Neural cell (in vitro differentiated cells): Measurements from ENCODE around the gene ADPRH. TPM values are rescaled to one million over a fixed set of nuclear protein-coding genes. Genes with fewer than 3 reads are reported as not detected.
"Not testable (repeated sequence)": the region's sequence is repeated elsewhere in the genome, so short reads cannot be mapped to it uniquely, and the experiment has no call there.

Experiments
- H2AFZ ChIP-seq: fragments of 200-600, 300-800 bp; sonication (generic), shearing (Covaris generic); 2 replicates; pipeline ENCODE4 v1.6.0; 2014; ENCODE audit warnings: low read depth, mild to moderate bottlenecking, antibody characterized with exemption, low read length, moderate library complexity
- H3F3A ChIP-seq: fragments of 200-600 bp; shearing (Covaris generic); 2 replicates; pipeline ENCODE4 v1.6.1; 2016; ENCODE audit warnings: mild to moderate bottlenecking, moderate library complexity, mixed read lengths, antibody characterized with exemption, low read length; ENCODE audit not compliant: insufficient read depth, poor library complexity, severe bottlenecking
- H3K27ac ChIP-seq: fragments of 200-600, 300-800 bp; sonication (generic), shearing (Covaris generic); 2 replicates; pipeline ENCODE4 v1.5.1; 2014; ENCODE audit warnings: mild to moderate bottlenecking, low read length, moderate library complexity
- H3K27me3 ChIP-seq: fragments of 300-800, 200-600 bp; sonication (generic), shearing (Covaris generic); 2 replicates; pipeline ENCODE4 v1.6.0; 2014; ENCODE audit warnings: mild to moderate bottlenecking, low read depth, low read length, moderate library complexity; ENCODE audit not compliant: insufficient read depth
- H3K36me3 ChIP-seq: fragments of 300-800, 200-600 bp; sonication (generic), shearing (Covaris generic); 2 replicates; pipeline ENCODE4 v1.5.1; 2014; ENCODE audit warnings: mild to moderate bottlenecking, antibody characterized with exemption, low read length, moderate library complexity; ENCODE audit not compliant: insufficient read depth
- H3K4me2 ChIP-seq: fragments of 300-800, 200-600 bp; sonication (generic), shearing (Covaris generic); 2 replicates; pipeline ENCODE4 v1.6.0; 2014; ENCODE audit warnings: mild to moderate bottlenecking, low read length
- H3K4me3 ChIP-seq: fragments of 300-800, 200-600 bp; sonication (generic), shearing (Covaris generic); 2 replicates; pipeline ENCODE4 v1.5.1; 2014; ENCODE audit warnings: mild to moderate bottlenecking, low read length, moderate library complexity
- H3K79me2 ChIP-seq: fragments of 200-600 bp; shearing (Covaris generic); replicated peaks from 2 replicates; pipeline ENCODE4 v1.6.0; 2014; ENCODE audit warnings: mild to moderate bottlenecking, low read length, moderate library complexity; ENCODE audit not compliant: insufficient read depth
- H3K9ac ChIP-seq: fragments of 300-800, 200-600 bp; sonication (generic), shearing (Covaris generic); 2 replicates; pipeline ENCODE4 v1.6.1; 2016; ENCODE audit warnings: mild to moderate bottlenecking, low read length, mixed read lengths
- H3K9me2 ChIP-seq: fragments of 200-600 bp; shearing (Covaris generic); 2 replicates; pipeline ENCODE4 v1.6.1; 2016; ENCODE audit warnings: mild to moderate bottlenecking, low read length, mixed read lengths; ENCODE audit not compliant: insufficient read depth
- H3K9me3 ChIP-seq: fragments of 200-600, 300-800 bp; sonication (generic), shearing (Covaris generic); 2 replicates; pipeline ENCODE4 v1.6.1; 2016; ENCODE audit warnings: mild to moderate bottlenecking, mixed run types, low read length, moderate library complexity, mixed read lengths
- H4K20me1 ChIP-seq: fragments of 200-600 bp; shearing (Covaris generic); 2 replicates; pipeline ENCODE4 v1.6.1; 2016; ENCODE audit warnings: mild to moderate bottlenecking, mixed run types; ENCODE audit not compliant: insufficient read depth
- CTCF ChIP-seq: fragments of 450-650 bp; IDR thresholded peaks from 2 replicates; pipeline ENCODE4 v1.5.1; 2014; ENCODE audit warnings: antibody characterized with exemption, mild to moderate bottlenecking, moderate library complexity; ENCODE audit not compliant: poor library complexity, severe bottlenecking
- EP300 ChIP-seq: fragments of 450-650 bp; conservative IDR thresholded peaks from 2 replicates; pipeline ENCODE4 v1.6.1; 2014; ENCODE audit warnings: antibody characterized with exemption, mild to moderate bottlenecking, moderate library complexity; ENCODE audit not compliant: poor library complexity, severe bottlenecking
- EZH2 ChIP-seq: fragments of 200-600, 300-800 bp; shearing (Covaris generic), sonication (generic); IDR thresholded peaks from 2 replicates; pipeline ENCODE4 v1.6.1; 2014; ENCODE audit warnings: antibody characterized with exemption, low read length, borderline replicate concordance, mild to moderate bottlenecking; ENCODE audit not compliant: insufficient read depth, poor library complexity, severe bottlenecking
- MXI1 ChIP-seq: fragments of 450-650 bp; conservative IDR thresholded peaks from 2 replicates; pipeline ENCODE4 v1.6.1; 2014; ENCODE audit warnings: antibody characterized with exemption, mild to moderate bottlenecking; ENCODE audit not compliant: poor library complexity, severe bottlenecking
- RAD21 ChIP-seq: fragments of 450-650 bp; conservative IDR thresholded peaks from 2 replicates; pipeline ENCODE4 v1.6.1; 2014; ENCODE audit warnings: antibody characterized with exemption, mild to moderate bottlenecking, moderate library complexity
- REST ChIP-seq: IDR thresholded peaks from 2 replicates; pipeline ENCODE4 v1.6.1; 2012; ENCODE audit warnings: borderline replicate concordance
- SMC3 ChIP-seq: fragments of 450-650 bp; conservative IDR thresholded peaks from 2 replicates; pipeline ENCODE4 v1.6.1; 2014; ENCODE audit warnings: antibody characterized with exemption, mild to moderate bottlenecking, moderate library complexity; ENCODE audit not compliant: poor library complexity
- TAF1 ChIP-seq: IDR thresholded peaks from 2 replicates; pipeline ENCODE4 v1.6.1; 2012; ENCODE audit warnings: low read depth
- polyA plus RNA-seq: library from polyadenylated mRNA; depleted of rRNA; stranded (reverse); fragments of >200 nt; gene quantifications from 2 replicates; pipeline ENCODE4 v1.2.3, GENCODE V29; 2014

The ADPRH gene
- polyA plus RNA-seq, 1 donor from 2014 or later, result 0.07 TPM

GRCh38 chr3:119594066-119594465 is 14.8 kb downstream of the ADPRH start:
- no peaks in the 10 kb centered on the region for H3F3A ChIP-seq
- H2AFZ ChIP-seq, result no peak overlapping the region
- H3K36me3 ChIP-seq, result no peaks in the 10 kb centered on the region
- no peak for TF ChIP-seq MXI1
- H3K4me2 ChIP-seq, result no peak overlapping the region
- no peaks in the 10 kb centered on the region for H3K9me2 ChIP-seq
- no peaks in the 10 kb centered on the region for H4K20me1 ChIP-seq
- H3K27ac ChIP-seq, result no peak overlapping the region
- no peaks in the 10 kb centered on the region for H3K79me2 ChIP-seq
- no peaks in the 10 kb centered on the region for H3K9me3 ChIP-seq
- H3K9ac ChIP-seq, result no peak overlapping the region
- H3K4me3 ChIP-seq, result no peak overlapping the region
- H3K27me3 ChIP-seq, result no peaks in the 10 kb centered on the region

- H3K27ac ChIP-seq, H3K79me2 ChIP-seq, H3K4me2 ChIP-seq, H3K9me2 ChIP-seq, H3K9ac ChIP-seq, H2AFZ ChIP-seq, H4K20me1 ChIP-seq, H3K4me3 ChIP-seq, H3K36me3 ChIP-seq, H3K9me3 ChIP-seq, H3F3A ChIP-seq, H3K27me3 ChIP-seq: not testable (repeated sequence)
Observed at GRCh38 chr3:119594929-119595328, 15.6 kb downstream of the ADPRH start.

DNA sequence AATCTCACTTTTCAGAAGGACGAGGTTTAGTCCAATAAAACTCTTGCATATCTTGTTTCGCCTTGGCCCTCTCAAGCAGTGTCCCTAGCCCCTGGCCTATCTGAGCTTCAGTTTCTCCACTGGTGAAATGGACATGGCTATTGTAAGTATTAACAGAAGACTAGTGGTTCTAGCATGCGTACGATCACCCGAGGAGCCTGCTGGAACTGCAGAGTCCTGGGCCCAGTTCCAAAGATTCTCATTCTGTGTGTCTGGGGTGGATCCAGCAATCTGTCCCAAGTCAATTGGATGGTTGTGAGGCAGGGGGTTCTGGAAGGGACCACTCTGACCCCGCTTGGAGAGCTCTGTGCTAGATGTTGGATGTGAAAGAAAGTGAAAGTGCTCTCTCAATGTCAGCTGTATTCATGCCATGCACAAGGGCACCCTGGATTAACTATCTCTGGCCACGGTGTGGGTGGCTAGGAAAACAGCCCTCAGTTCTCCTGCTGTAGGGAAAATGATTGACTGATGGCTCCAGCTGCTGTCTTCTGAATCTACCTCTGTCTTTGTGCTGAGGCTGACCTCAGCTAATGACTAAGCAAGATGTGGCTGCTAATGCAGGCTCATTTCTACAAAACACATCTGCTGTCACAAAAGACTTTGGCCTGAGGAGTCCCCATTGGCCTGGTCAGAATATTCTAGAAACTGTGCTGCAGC is 16.5 kb downstream of the ADPRH start:
- Histone ChIP-seq H3K79me2 (no peaks in the 10 kb centered on the region), H3K4me2 (no peak overlapping the region), H3K4me3 (no peak overlapping the region), H3K9me2 (no peaks in the 10 kb centered on the region), H4K20me1 (no peaks in the 10 kb centered on the region), H2AFZ (no peak overlapping the region), H3K27me3 (no peaks in the 10 kb centered on the region), H3K36me3 (no peaks in the 10 kb centered on the region), H3K9me3 (no peaks in the 10 kb centered on the region), H3K9ac (no peak overlapping the region), H3K27ac (no peak overlapping the region), H3F3A (no peaks in the 10 kb centered on the region)
- TF ChIP-seq REST (no peak), EZH2 (no peak), MXI1 (no peak)

DNA sequence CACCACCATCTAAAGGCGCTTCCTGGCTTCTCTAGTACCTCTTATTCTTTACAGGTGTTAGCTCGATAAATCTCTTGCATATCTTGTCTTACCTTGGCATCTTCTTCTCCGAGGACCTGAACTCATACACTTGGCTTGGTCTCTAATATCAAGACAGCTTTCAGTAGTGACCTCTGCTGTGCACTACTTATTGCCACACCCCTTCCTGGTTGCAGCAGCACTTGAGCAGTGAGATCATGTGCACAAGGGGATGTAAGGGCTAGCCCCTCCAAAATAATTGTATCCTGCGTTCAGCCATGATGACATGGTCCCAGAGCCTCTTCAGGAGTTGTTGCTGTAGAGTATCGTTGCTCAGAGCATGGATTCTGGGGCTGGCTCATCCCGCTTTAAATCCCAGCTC is 17.1 kb downstream of the ADPRH start:
- Histone ChIP-seq H3F3A (no peaks in the 10 kb centered on the region), H3K9me3 (no peaks in the 10 kb centered on the region), H3K4me2 (no peak overlapping the region), H3K27me3 (no peaks in the 10 kb centered on the region), H3K27ac (no peak overlapping the region), H3K36me3 (no peaks in the 10 kb centered on the region), H3K9ac (no peak overlapping the region), H3K4me3 (no peak overlapping the region), H2AFZ (no peak overlapping the region), H3K79me2 (no peaks in the 10 kb centered on the region), H4K20me1 (no peaks in the 10 kb centered on the region), H3K9me2 (no peaks in the 10 kb centered on the region)
- TF ChIP-seq TAF1, result no peak
- TF ChIP-seq SMC3, result no peak
- TF ChIP-seq EP300, result no peak
- no peak for TF ChIP-seq CTCF
- TF ChIP-seq RAD21, result no peak
